GM21381 (cell line): ENCODE data around the gene ITCH.
"Not testable (repeated sequence)": the region's sequence is repeated elsewhere in the genome, so short reads cannot be mapped to it uniquely, and the experiment has no call there.

Experiments used
- ATAC-seq: cut with Tn5 transposase; IDR thresholded peaks from one replicate; pipeline ENCODE4 v1.9.1; 2021; ENCODE audit warnings: mild to moderate bottlenecking, moderate library complexity; ENCODE audit not compliant: unreplicated experiment

ITCH gene

DNA sequence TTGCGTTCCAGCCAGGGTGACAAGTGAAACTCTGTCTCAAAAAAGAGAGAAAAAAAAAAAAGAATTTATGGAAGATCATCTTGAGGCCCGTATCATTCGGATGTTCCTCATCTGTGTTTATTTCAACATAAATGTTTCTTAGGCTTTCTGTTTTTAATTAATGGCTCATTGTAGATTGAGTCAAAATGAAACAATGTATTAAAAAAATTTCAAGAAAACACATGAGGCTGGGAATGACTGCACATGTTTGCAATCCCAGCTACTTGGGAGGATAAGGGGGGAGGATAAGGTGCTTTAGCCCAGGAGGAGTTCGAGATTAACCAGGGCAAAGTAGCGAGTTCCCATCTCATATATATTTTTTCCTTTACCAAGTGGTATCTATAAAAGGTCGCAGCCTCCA, 47.3 kb downstream of the ITCH start:
- ATAC-seq: no peak

DNA sequence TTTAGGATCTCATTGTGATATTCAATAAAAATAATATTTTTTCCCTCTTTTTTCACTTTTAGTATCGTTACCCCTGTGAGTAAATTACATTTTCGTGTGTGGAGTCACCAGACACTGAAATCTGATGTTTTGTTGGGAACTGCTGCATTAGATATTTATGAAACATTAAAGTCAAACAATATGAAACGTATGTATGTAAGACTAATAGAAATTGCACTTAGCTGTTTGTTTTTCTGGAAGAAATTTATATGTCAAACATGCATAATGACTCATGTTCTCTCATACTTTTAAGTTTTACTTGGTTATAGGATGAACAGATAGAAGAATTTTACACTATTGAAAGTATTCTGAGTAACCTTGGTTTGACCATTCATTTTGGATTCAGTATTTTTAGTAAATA, 49.4 kb downstream of the ITCH start:
- ATAC-seq: no peak

GRCh38 chr20:34414525-34414924, 51.5 kb downstream of the ITCH start:
- ATAC-seq: not testable (repeated sequence)

DNA sequence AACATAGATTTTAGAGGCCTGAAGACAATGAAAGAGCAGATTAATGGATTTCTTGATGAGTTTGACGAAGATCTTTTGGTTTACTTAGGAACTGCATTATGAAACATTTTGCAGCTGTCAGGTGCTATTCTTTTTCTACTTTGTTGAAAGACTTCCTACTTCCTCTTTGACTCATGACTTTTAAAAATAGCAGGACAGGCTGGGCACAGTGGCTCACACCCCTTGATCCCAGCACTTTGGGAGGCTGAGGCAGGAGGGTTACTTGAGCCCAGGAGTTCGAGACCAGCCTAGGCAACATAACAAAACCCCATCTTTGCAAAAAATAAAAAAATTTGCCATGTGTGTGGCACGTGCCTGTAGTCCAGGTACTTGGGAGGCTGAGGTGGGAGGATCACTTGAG, 52.0 kb downstream of the ITCH start:
- no peak for ATAC-seq

- ATAC-seq: no peak
Observed at GRCh38 chr20:34420146-34420545, 57.1 kb downstream of the ITCH start.

GRCh38 chr20:34420975-34421374, 57.9 kb downstream of the ITCH start:
- ATAC-seq: no peak

DNA sequence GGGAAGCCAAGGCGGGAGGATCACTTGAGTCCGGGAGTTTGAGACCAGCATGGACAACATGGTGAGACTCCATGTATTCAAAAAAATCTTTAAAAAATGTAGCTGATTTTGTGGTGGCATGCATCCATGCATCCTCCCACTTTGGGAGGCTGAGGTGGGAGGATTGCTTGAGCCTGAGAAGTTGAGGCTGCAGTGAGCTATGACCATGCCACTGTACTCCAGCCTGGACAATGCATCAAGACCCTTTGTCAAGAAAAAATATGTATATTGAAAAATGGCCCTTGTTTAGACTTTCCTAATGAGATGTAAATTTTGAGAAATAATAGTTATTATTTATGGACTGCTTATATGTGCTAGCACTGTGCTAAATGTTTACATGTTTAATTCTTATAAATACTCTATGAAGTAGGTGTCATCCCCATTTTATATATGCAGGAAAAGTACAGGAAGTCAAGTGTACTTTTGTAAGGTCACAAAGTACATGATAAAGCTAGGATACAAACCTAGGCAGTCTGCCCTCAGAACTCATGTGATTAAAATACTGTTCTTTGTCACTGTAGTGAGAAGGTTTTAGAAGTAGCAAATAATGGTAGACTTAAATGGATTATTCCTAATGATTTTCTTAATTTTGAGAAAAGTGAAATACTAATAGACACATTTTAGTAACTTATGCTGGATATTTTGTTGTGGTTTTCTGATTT, 58.8 kb downstream of the ITCH start:
- ATAC-seq: no peak

DNA sequence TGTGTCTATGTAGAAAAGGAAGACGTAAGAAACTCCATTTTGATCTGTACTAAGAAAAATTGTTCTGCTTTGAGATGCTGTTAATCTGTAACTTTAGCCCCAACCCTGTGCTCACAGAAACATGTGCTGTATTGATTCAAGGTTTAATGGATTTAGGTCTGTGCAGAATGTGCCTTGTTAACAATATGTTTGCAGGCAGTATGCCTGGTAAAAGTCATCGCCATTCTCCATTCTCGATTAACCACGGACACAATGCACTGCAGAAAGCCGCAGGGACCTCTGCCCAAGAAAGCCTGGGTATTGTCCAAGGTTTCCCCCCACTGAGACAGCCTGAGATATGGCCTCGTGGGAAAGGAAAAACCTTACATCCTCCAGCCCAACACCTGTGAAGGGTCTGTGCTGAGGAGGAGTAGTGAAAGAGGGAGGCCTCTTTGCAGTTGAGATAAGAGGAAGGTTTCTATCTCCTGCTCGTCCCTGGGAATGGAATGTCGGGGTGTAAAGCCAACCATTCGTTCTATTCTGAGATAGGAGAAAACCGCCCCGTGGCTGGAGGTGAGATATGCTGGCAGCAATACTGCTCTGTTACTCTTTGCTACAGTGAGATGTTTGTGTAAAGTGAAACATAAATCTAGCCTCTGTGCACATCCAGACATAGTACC, 62.1 kb downstream of the ITCH start:
- not testable (repeated sequence) for ATAC-seq

DNA sequence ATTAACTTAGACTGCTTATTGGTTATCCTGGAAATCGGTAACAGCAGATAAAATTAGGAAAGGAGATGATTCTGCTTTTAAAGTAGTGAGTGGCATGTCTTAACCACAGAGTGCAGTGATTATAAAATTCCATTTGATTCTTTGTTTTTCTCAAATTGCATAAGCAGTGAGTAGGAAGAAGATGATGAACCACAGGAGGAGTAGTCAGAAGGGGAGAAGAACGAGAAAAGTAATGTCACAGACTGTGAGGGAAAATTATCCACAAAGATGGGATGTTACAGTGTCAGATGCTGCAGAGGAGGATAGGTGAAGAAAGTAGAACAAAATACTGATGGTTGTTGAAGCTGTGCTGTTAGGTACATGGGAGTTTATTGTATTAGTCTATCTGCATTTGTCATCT, 63.0 kb downstream of the ITCH start:
- ATAC-seq: no peak

GRCh38 chr20:34427331-34427730, 64.3 kb downstream of the ITCH start:
- ATAC-seq: no peak

- ATAC-seq: no peak
Observed at GRCh38 chr20:34427784-34428183, 64.7 kb downstream of the ITCH start.

DNA sequence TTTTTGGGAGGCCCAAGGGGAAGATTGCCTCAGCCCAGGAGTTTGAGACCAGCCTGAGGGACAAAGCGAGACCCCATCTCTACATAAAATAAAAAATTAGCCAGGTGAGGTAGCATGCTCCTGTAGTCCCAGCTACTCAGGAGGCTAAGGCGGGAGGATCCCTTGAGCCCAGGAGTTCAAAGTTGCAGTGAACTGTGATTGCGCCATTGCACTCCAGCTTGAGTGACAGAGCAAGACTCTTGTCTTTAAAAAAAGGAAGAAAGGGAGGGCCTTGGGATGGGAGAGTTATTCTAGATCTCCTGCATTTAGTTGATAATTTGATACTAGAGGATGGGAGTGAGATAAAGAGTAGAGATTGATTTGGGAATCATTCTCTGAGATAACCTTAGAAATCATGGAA, 68.1 kb downstream of the ITCH start:
- no peak for ATAC-seq

- ATAC-seq: not testable (repeated sequence)
Observed at GRCh38 chr20:34432663-34433062, 69.6 kb downstream of the ITCH start.

GRCh38 chr20:34433391-34433790, 70.3 kb downstream of the ITCH start:
- no peak for ATAC-seq

DNA sequence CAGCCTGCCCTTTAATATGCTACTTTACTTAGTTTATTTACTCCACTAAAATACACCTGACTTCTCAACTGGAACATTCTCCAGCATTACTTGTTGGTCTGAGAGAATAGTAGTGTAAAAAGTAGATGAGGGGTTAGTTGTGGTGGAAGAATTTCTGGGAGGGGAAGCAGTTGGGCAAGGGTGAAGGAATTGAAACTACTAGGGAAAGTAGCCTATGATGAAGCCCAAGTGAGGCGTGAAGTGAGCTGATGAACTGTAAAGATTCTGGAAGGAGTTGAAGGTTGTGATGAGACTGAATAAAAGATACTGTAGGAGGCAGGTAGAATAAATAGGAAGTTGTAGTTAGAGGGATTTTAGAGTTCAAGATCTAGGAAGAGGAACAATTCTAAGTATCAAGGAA, 72.5 kb downstream of the ITCH start:
- no peak for ATAC-seq

- no peak for ATAC-seq
Observed at GRCh38 chr20:34437330-34437986, 74.4 kb downstream of the ITCH start.

DNA sequence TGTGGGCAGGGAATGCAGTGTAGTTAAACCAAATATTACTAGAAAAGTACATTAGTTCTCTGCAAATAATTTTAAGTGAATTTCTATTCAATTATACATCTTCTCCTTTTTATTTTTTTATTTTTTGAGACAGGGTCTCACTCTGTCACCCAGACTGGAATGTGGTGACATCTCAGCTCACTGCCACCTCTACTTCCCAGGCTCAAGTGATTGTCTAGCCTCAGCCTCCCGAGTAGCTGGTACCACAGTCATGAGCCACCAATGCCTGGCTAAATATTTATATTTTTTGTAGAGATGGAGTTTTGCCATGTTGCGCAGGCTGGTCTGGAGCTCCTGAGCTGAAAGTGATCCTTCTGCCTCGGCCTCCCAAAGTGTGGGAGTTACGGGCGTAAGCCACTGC, 76.1 kb downstream of the ITCH start:
- ATAC-seq: no peak

GRCh38 chr20:34441423-34441822, 78.3 kb downstream of the ITCH start:
- not testable (repeated sequence) for ATAC-seq

GRCh38 chr20:34443546-34443945, 80.5 kb downstream of the ITCH start:
- no peak for ATAC-seq

DNA sequence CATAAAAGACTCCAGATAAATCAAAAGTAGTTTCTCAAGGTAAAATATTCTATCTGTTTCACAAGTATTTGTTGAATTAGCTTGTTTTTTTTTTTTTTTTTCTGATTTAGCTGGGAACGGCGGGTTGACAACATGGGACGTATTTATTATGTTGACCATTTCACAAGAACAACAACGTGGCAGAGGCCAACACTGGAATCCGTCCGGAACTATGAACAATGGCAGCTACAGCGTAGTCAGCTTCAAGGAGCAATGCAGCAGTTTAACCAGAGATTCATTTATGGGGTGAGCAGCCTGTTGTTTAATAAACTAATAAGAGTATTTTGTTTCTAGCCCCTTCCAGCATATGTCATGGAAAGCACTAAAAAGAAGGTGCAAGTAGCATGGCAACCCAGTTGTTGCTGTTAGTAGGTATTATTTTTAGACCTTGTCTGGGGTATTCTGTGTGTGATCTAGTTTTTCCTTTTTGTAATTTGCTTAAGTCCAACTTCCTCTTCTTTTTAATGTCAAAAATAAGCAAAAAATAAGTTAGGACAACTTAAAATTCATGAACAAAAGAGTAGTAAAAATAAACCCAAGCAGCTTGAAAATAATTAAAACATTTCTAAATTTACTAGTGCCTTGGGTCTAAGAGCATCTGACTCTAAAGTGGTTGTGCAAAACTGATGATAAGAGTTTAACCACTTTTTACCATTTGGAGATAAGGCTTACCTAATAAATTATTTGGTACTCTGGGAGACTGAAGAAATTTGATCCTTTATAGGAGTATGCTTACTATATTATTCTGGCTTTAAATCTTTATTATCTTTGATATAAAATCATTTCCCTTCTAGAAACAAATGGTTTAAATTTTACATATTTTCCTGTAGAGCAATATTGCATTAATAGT, 82.3 kb downstream of the ITCH start:
- no peak for ATAC-seq

GRCh38 chr20:34448517-34448916, 85.4 kb downstream of the ITCH start:
- ATAC-seq: no peak
